ENCODE data around the gene HDLBP.

DNA sequence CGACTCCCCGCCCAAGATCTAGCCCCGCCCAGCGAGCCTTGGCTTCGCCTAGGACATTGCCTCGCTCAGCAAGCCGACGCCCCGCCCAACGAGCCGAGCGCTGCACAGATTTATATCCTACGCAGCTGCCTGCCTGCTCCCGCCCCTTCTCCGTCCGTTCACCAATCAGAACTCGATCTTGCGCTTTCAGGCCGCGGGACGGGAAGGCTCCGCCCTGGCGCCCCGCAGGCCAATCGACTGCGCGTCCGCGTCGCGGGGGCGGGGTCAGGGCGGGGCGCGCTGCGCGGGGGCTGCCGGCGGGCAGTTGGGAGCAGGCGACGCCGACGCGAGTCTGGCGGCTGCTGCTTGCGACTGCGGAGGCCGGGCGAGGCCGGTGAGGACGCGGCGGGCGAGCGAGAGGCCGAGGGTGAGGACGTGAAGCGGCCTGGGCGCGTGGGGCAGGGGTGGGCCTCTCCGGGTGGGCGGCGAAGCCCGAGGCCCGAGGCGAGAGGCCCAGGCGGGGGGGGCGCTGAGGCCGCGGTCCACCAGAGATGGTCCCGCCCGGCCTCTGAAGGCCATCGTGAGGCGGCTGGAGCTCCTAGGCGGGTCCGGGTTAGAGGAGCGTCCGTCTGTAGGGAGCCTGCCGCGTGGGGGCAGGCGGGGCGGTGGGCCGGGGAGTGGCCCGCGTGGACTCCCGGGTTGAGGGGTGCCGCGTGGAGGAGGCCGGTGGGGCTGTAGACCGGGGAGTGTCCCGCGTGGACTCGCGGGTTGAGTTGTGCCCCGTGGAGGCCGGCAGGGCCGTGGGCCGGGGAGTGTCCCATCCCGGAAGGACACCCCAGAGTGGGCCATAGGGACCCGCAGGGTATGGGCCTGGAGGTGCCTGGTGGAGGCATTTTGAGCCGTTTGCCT, 40.8 kb upstream of the HDLBP start, which contains the start of gene FARP2:
- TF ChIP-seq CTCF (conservative IDR thresholded peaks at IDR 0.05) (no peak), EZH2 (IDR thresholded peaks at IDR 0.05; ENCODE audit: low read depth) (no peak)

Data from PC-9 (cell line).